Endodermal cell (in vitro differentiated cells): ENCODE results near the gene QSER1. TPM values are rescaled to one million over a fixed set of nuclear protein-coding genes. Genes with fewer than 3 reads are reported as not detected.

ENCODE experiments used
- DNase-seq: peaks from one replicate; pipeline ENCODE4 v3.0.0-alpha.2; 2017
- H3K27ac ChIP-seq: 2 replicates; pipeline ENCODE4 v1.5.1; 2013; ENCODE audit warnings: mild to moderate bottlenecking, low read depth, low read length, moderate library complexity
- H3K27me3 ChIP-seq: 2 replicates; pipeline ENCODE4 v1.6.1; 2013; ENCODE audit warnings: mild to moderate bottlenecking, low read length, moderate library complexity; ENCODE audit not compliant: insufficient read depth, control insufficient read depth, poor library complexity, severe bottlenecking
- H3K36me3 ChIP-seq: 2 replicates; pipeline ENCODE4 v1.7.0; 2013; ENCODE audit warnings: mild to moderate bottlenecking, low read length, moderate library complexity; ENCODE audit not compliant: control insufficient read depth, insufficient read depth
- H3K4me1 ChIP-seq: one replicate; pipeline ENCODE4 v1.7.0; 2013; ENCODE audit warnings: low read length; ENCODE audit not compliant: control insufficient read depth, insufficient read depth
- H3K4me3 ChIP-seq: 2 replicates; pipeline ENCODE4 v1.5.1; 2013; ENCODE audit warnings: mild to moderate bottlenecking, low read length, moderate library complexity
- H3K9ac ChIP-seq: 2 replicates; pipeline ENCODE4 v1.6.1; 2013; ENCODE audit warnings: mild to moderate bottlenecking, low read length, moderate library complexity; ENCODE audit not compliant: poor library complexity, severe bottlenecking; ENCODE audit errors: extremely low read depth
- H3K9me3 ChIP-seq: 2 replicates; pipeline ENCODE4 v1.6.1; 2013; ENCODE audit warnings: mild to moderate bottlenecking, low read length, moderate library complexity; ENCODE audit not compliant: control insufficient read depth
- H3K27ac Mint-ChIP-seq: 2 replicates; pipeline ENCODE4 v1.8.0; 2020; ENCODE audit warnings: mixed read lengths
- H3K27me3 Mint-ChIP-seq: 2 replicates; pipeline ENCODE4 v1.8.0; 2021; ENCODE audit warnings: mild to moderate bottlenecking, mixed read lengths; ENCODE audit not compliant: insufficient read depth
- H3K36me3 Mint-ChIP-seq: 2 replicates; pipeline ENCODE4 v1.8.0; 2020; ENCODE audit warnings: low read depth, mixed read lengths
- H3K4me1 Mint-ChIP-seq: 2 replicates; pipeline ENCODE4 v1.8.0; 2020; ENCODE audit warnings: mixed read lengths
- H3K4me3 Mint-ChIP-seq: 2 replicates; pipeline ENCODE4 v1.8.0; 2020; ENCODE audit warnings: mild to moderate bottlenecking, moderate library complexity, mixed read lengths
- H3K9me3 Mint-ChIP-seq: 2 replicates; pipeline ENCODE4 v1.8.0; 2020; ENCODE audit warnings: mild to moderate bottlenecking, mixed read lengths
- CTCF ChIP-seq: fragments of 200-600 bp; sonication (generic); conservative IDR thresholded peaks from 2 replicates; pipeline ENCODE4 v1.5.0; 2021; ENCODE audit warnings: antibody characterized with exemption, mild to moderate bottlenecking
- WGBS, 2 experiments: methylation state at CpG; one replicate each; pipeline versions ENCODE4 v1.1.5 to v1.1.7; 2013; ENCODE audit warnings: missing lambda C conversion rate in 2 of 2, mixed read lengths in 1 of 2; ENCODE audit not compliant: insufficient coverage in 1 of 2, insufficient read length in 1 of 2; 5-methylcytosine and 5-hydroxymethylcytosine counted together
- total RNA-seq, 2 donors: library from RNA; stranded (reverse); fragmentation: NEBNext Ultra II Directional in 1 of 2; extraction: Animal tissue kit (Norgen Biotek cat#: 25700) in 1 of 2; gene quantifications; 2 replicates in 1 of 2; 3 replicates in 1 of 2; pipeline ENCODE4 v1.2.1, GENCODE V29; 2021

QSER1 gene
- total RNA-seq, 2 donors from 2014 or later = 66.5 to 82.0 TPM

- Mint-ChIP-seq H3K36me3 (peaks cover 7% of the 10 kb centered on the region), H3K27ac (no peak overlapping the region), H3K27me3 (no peaks in the 10 kb centered on the region), H3K4me3 (no peak overlapping the region), H3K9me3 (no peaks in the 10 kb centered on the region), H3K4me1 (peaks cover 5% of the 10 kb centered on the region)
- Histone ChIP-seq H3K4me1 (no peaks in the 10 kb centered on the region), H3K4me3 (no peak overlapping the region), H3K36me3 (no peaks in the 10 kb centered on the region), H3K27ac (no peak overlapping the region), H3K9me3 (no peaks in the 10 kb centered on the region), H3K27me3 (no peaks in the 10 kb centered on the region), H3K9ac (no peak overlapping the region)
- WGBS, 2 experiments = 86 to 93% methylated on average over 1 of the region's 1 CpG
- DNase-seq = no peak
- no peak for TF ChIP-seq CTCF
These were observed 42.9 kb upstream of the QSER1 start for GRCh38 chr11:32849761-32850160.

- Mint-ChIP-seq H3K4me3 (no peak overlapping the region), H3K27ac (no peak overlapping the region), H3K27me3 (no peaks in the 10 kb centered on the region), H3K9me3 (no peaks in the 10 kb centered on the region), H3K36me3 (peaks cover 7% of the 10 kb centered on the region), H3K4me1 (peaks cover 5% of the 10 kb centered on the region)
- Histone ChIP-seq H3K9me3 (no peaks in the 10 kb centered on the region), H3K9ac (no peak overlapping the region), H3K4me3 (no peak overlapping the region), H3K27me3 (no peaks in the 10 kb centered on the region), H3K27ac (no peak overlapping the region), H3K36me3 (no peaks in the 10 kb centered on the region), H3K4me1 (no peaks in the 10 kb centered on the region)
- TF ChIP-seq CTCF = no peak
- no peak for DNase-seq
- 100% methylated on average over 1 of the region's 1 CpG; no CpG with 5 or more reads in 1 of the 2 experiments for WGBS, 2 experiments
These were observed 41.4 kb upstream of the QSER1 start for GRCh38 chr11:32851251-32851650.

GRCh38 chr11:32852207-32852606, 40.4 kb upstream of the QSER1 start:
- H3K4me3 Mint-ChIP-seq = no peak overlapping the region

More at GRCh38 chr11:32852207-32852606, 40.4 kb upstream of the QSER1 start:
- Histone ChIP-seq H3K4me3 (no peak overlapping the region), H3K9me3 (no peaks in the 10 kb centered on the region), H3K27ac (no peak overlapping the region), H3K4me1 (no peaks in the 10 kb centered on the region), H3K36me3 (no peaks in the 10 kb centered on the region), H3K9ac (no peak overlapping the region), H3K27me3 (no peaks in the 10 kb centered on the region)
- H3K27me3 Mint-ChIP-seq = no peaks in the 10 kb centered on the region
- peaks cover 5% of the 10 kb centered on the region for H3K4me1 Mint-ChIP-seq
- no peak for TF ChIP-seq CTCF
- no peak for DNase-seq
- H3K36me3 Mint-ChIP-seq = peaks cover 7% of the 10 kb centered on the region
- H3K27ac Mint-ChIP-seq = no peak overlapping the region
- WGBS, 2 experiments = 50 to 74% methylated on average over 2 to 4 of the region's 4 CpGs
- no peaks in the 10 kb centered on the region for H3K9me3 Mint-ChIP-seq
